ENCODE measurements around the gene SBK2.

DNA sequence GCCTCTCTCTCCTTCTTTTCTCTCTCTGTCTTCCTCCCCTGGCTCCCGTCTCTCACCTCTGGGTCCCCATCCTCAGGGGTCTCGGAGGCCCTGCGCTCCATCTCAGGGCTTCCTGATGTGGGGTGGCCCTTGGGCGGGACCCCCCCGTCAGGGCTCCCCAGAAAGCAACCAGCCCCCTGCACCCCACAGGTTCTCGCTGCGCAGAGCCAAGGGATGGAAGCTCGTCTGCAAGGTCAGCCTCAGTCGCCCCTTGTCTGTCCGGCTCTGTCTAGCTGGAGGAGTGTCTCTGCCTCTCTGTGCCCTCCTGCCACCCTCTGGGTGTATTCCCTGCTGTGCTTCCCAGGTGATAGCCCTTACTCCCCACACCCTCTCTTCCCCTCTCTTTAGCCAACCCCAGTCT, 8.5 kb upstream of the SBK2 start, which contains the start of gene SBK3:
- TF ChIP-seq, protein P1, sequence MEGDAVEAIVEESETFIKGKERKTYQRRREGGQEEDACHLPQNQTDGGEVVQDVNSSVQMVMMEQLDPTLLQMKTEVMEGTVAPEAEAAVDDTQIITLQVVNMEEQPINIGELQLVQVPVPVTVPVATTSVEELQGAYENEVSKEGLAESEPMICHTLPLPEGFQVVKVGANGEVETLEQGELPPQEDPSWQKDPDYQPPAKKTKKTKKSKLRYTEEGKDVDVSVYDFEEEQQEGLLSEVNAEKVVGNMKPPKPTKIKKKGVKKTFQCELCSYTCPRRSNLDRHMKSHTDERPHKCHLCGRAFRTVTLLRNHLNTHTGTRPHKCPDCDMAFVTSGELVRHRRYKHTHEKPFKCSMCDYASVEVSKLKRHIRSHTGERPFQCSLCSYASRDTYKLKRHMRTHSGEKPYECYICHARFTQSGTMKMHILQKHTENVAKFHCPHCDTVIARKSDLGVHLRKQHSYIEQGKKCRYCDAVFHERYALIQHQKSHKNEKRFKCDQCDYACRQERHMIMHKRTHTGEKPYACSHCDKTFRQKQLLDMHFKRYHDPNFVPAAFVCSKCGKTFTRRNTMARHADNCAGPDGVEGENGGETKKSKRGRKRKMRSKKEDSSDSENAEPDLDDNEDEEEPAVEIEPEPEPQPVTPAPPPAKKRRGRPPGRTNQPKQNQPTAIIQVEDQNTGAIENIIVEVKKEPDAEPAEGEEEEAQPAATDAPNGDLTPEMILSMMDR (IDR thresholded peaks at IDR 0.05; ENCODE audit: low read depth, low read length) = no peak
- no peak for TF ChIP-seq POLR2A (IDR thresholded peaks at IDR 0.05; ENCODE audit: extremely low read depth, insufficient read length)
- no peak for TF ChIP-seq MYC (IDR thresholded peaks at IDR 0.05; ENCODE audit: low read depth, low read length)
- TF ChIP-seq, protein P2, sequence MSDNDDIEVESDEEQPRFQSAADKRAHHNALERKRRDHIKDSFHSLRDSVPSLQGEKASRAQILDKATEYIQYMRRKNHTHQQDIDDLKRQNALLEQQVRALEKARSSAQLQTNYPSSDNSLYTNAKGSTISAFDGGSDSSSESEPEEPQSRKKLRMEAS (IDR thresholded peaks at IDR 0.05; ENCODE audit: low read depth, low read length) = no peak

Data from NB4 (cell line).